ENCODE results near the gene RSL24D1.

The RSL24D1 gene

GRCh38 chr15:55230953-55231352, 34.2 kb upstream of the RSL24D1 start:
- DNase-seq (ENCODE audit: low read depth), result no peak
- no peak for TF ChIP-seq CTCF (conservative IDR thresholded peaks at IDR 0.05; ENCODE audit: control insufficient read depth, insufficient read depth, low read depth, low read length)
- H3K4me3 ChIP-seq (ENCODE audit: control insufficient read depth, low read depth, low read length), result no peak overlapping the region

- peak; percentile 20 for DNase-seq (ENCODE audit: low read depth)
- H3K4me3 ChIP-seq (ENCODE audit: control insufficient read depth, low read depth, low read length), result no peak overlapping the region
- no peak for TF ChIP-seq CTCF (conservative IDR thresholded peaks at IDR 0.05; ENCODE audit: control insufficient read depth, insufficient read depth, low read depth, low read length)
These were observed 33.4 kb upstream of the RSL24D1 start for GRCh38 chr15:55230051-55230670.

GRCh38 chr15:55226127-55226526, 29.4 kb upstream of the RSL24D1 start:
- no peak overlapping the region for H3K4me3 ChIP-seq (ENCODE audit: control insufficient read depth, low read depth, low read length)
- TF ChIP-seq CTCF (conservative IDR thresholded peaks at IDR 0.05; ENCODE audit: control insufficient read depth, insufficient read depth, low read depth, low read length), result no peak
- DNase-seq (ENCODE audit: low read depth), result no peak

- no peak for DNase-seq (ENCODE audit: low read depth)
- no peak for TF ChIP-seq CTCF (conservative IDR thresholded peaks at IDR 0.05; ENCODE audit: control insufficient read depth, insufficient read depth, low read depth, low read length)
- H3K4me3 ChIP-seq (ENCODE audit: control insufficient read depth, low read depth, low read length), result no peak overlapping the region
These were observed 28.2 kb upstream of the RSL24D1 start for GRCh38 chr15:55224892-55225291.

GRCh38 chr15:55222588-55222987, 25.8 kb upstream of the RSL24D1 start:
- TF ChIP-seq CTCF (conservative IDR thresholded peaks at IDR 0.05; ENCODE audit: control insufficient read depth, insufficient read depth, low read depth, low read length), result no peak
- H3K4me3 ChIP-seq (ENCODE audit: control insufficient read depth, low read depth, low read length), result no peak overlapping the region

GRCh38 chr15:55221090-55222011, 24.6 kb upstream of the RSL24D1 start:
- no peak overlapping the region for H3K4me3 ChIP-seq (ENCODE audit: control insufficient read depth, low read depth, low read length)
- no peak for TF ChIP-seq CTCF (conservative IDR thresholded peaks at IDR 0.05; ENCODE audit: control insufficient read depth, insufficient read depth, low read depth, low read length)
- DNase-seq (ENCODE audit: low read depth), result peak; percentile 94

More at GRCh38 chr15:55222588-55222987, 25.8 kb upstream of the RSL24D1 start:
- DNase-seq (ENCODE audit: low read depth), result no peak

Measured in fibroblast of mammary gland (primary cell).